ENCODE measurements around the gene S100Z.

S100Z gene

DNA sequence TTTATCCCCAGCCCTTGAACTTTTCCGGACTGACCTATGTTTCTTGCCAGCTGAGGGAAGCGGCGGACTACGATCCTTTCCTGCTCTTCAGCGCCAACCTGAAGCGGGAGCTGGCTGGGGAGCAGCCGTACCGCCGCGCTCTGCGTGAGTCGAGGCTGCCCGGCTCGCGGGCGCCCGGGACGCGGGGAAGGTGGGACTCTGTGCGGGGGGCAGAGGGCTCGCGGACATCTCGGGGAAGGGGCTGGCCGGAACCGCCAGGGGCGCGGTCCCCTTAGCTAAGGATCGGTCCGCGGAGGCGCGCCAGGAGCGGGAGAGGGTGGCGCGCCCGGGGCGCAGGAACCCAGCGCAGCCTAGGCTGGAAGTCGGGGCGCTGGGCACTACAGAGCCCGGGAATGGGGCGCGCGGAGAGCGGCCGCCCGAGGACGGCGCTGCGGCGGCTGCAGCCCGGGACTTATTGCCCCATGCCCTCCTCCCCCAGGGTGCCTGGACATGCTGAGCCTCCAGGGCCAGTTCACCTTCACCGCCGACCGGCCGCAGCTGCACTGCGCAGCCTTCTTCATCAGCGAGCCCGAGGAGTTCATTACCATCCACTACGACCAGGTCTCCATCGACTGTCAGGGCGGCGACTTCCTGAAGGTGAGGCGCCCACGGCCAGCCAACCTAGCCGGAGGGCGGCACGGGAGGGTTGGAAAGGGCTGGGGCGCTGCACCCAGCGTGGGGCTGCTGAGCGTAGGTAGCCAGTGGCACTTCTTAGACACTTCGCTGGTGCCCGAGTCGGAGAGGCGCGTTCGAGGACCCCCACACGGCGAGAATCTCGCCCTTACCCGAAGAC, 104.0 kb downstream of the S100Z start:
- FAIRE-seq, result no peak

DNA sequence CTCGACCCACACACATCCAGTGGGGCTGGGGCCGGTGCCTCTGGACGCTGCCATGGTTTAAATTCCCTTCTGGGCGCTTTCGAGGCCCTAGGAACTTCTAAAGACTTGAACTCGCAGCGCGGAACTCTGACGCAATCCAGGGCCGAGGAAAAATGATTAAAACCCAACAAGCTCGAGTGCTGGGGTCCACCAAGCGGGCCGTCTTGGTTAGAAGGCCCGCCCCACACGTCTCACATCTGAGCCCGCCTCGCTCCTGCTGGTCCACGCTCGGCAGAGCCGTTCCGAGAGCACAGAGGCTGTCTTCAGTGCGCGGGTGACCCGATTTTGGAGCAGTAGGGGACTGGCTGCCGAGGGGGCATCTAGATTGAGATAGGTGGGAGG, 104.6 kb downstream of the S100Z start:
- FAIRE-seq, result no peak

DNA sequence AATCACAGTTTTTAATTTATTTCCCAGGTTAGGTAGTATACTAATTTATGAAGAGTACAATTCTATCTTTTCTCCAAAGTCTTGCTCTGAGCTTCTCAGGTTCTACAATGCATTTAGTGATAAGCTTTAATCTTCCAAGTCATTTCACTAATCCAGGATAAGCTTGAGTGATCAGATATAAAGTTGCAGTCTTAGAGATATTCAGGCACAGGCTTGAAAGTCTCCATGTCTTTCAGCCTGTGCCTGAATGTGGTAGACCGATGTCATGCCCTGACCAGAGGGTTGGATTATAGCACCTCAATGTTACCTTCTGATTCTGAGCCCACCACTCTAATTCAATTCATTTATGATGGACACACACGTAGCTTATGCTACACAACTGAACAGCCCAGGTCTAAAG, 106.2 kb downstream of the S100Z start:
- no peak for FAIRE-seq

DNA sequence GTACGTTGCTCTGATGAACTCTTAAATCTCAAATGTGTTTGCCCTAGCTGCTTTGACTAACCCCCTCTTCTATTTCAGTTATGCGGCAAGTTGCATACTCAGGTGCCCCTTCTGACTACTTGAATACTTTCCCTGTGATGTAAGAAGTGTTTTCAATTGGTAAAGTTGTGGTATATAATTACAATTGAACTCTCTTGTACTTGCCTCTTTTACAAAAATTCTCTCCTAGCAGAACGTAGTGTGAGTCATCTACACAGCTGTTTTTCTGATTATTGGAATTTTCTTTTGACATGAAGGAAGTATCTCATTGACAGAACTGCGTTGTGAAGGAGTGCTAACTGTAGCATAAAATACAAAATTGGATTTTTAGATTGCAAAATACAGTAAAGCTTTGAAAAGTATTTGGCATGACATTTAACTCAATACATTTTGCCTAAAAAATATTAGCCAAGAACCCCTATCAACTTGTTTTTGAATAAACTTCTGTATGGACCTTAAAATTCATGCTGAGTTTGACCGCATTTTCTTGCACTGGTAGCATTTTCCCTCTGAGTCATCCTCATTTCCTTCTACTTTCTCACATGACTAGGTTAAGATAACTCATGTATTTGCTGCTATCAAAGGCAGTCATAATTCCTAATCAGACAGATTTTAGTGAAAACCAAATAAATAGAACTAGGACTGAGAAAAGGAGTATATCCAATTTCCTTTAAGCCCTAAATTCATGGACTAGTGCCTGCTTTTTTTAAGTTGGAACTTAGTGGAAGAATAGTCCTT, 109.4 kb downstream of the S100Z start:
- FAIRE-seq, result no peak

DNA sequence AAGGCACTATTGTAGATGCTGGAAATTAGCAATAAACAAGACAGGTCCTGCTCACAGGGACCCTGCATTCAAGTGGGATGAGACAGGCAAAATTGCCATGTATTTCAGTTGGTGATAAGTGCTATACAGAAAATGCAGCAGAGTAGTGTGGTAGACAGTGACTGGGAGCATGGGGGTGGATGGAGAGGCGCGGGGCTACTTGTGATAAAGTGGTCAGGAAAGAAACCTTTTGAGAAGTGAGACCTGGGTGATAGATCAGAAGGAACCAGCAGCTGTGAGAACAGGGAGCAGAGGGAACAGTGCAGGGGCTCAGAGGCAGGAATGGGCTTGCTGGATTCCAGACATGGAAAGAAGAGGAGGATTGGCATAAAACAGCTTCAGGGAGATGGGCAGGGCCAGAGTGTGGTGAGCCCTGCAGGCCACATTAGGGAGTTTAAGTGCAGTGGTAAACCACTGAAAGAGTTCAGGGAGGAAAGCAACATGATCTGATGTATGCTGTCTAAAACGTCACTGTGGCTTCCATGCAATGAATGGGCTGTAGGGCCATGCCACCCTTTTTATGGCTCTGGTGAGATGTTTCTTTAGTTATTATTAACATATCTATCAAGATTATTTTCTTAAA, 110.3 kb downstream of the S100Z start:
- FAIRE-seq, result no peak

DNA sequence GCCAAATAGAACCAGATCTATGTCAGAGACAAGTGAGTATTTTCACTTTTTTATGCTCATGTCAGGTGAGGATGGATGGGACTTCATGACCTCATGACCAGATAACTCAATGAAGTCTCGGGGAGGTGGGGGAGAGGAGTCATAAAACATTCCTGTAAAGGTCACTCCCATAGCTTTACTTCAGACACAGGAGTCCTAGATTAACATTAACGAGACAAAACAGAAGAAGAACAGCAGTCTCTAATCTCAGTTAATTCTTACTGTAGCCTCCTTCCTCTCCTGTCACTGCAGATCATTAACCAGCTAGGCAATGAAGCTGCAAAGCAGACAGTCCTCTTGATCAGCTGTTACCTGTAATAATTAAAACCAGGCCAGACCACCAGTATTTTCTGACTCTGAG, 114.2 kb downstream of the S100Z start:
- FAIRE-seq, result no peak

Measured in endometrium (tissue), 2 donors.